Osteocyte (in vitro differentiated cells): ENCODE results near the gene TKFC. TPM values are rescaled to one million over a fixed set of nuclear protein-coding genes. Genes with fewer than 3 reads are reported as not detected.

Experiments
- DNase-seq: peaks from one replicate; pipeline ENCODE4 v3.0.0; 2021; ENCODE audit warnings: mixed read lengths; ENCODE audit not compliant: unreplicated experiment; ENCODE audit errors: extremely low spot score
- H3K27ac Mint-ChIP-seq: one replicate; pipeline ENCODE4 v1.8.0; 2021; ENCODE audit warnings: mild to moderate bottlenecking, mixed read lengths; ENCODE audit not compliant: unreplicated experiment
- H3K27me3 Mint-ChIP-seq: one replicate; pipeline ENCODE4 v1.8.0; 2021; ENCODE audit warnings: mixed read lengths; ENCODE audit not compliant: unreplicated experiment
- H3K36me3 Mint-ChIP-seq: one replicate; pipeline ENCODE4 v1.8.0; 2021; ENCODE audit warnings: mixed read lengths; ENCODE audit not compliant: unreplicated experiment
- H3K4me1 Mint-ChIP-seq: one replicate; pipeline ENCODE4 v1.8.0; 2021; ENCODE audit warnings: mixed read lengths; ENCODE audit not compliant: unreplicated experiment
- H3K4me3 Mint-ChIP-seq: one replicate; pipeline ENCODE4 v1.8.0; 2021; ENCODE audit warnings: mild to moderate bottlenecking, moderate library complexity, mixed read lengths; ENCODE audit not compliant: unreplicated experiment
- H3K9me3 Mint-ChIP-seq: one replicate; pipeline ENCODE4 v1.8.0; 2021; ENCODE audit warnings: mixed read lengths; ENCODE audit not compliant: unreplicated experiment
- CTCF ChIP-seq: fragments of 200-600 bp; sonication (generic); IDR thresholded peaks from 2 replicates; pipeline ENCODE4 v1.5.0; 2021; ENCODE audit warnings: antibody characterized with exemption, mild to moderate bottlenecking, moderate library complexity
- total RNA-seq: library from RNA; stranded (reverse); gene quantifications from 2 replicates; pipeline ENCODE4 v1.2.1, GENCODE V29; 2021

TKFC gene
- total RNA-seq, 1 donor from 2014 or later, result 41.7 TPM

- Mint-ChIP-seq H3K27me3 (no peaks in the 10 kb centered on the region), H3K4me1 (no peaks in the 10 kb centered on the region), H3K27ac (no peak overlapping the region), H3K4me3 (no peak overlapping the region), H3K9me3 (no peaks in the 10 kb centered on the region), H3K36me3 (peaks cover 16% of the 10 kb centered on the region)
- no peak for DNase-seq
- TF ChIP-seq CTCF, result no peak
Measured at GRCh38 chr11:61350803-61351202, 17.8 kb downstream of the TKFC start.

GRCh38 chr11:61352038-61352437 lies 19.0 kb downstream of the TKFC start:
- Mint-ChIP-seq H3K9me3 (no peaks in the 10 kb centered on the region), H3K4me3 (no peak overlapping the region), H3K4me1 (no peaks in the 10 kb centered on the region), H3K27ac (no peak overlapping the region), H3K36me3 (peaks cover 16% of the 10 kb centered on the region), H3K27me3 (no peaks in the 10 kb centered on the region)
- DNase-seq, result no peak
- no peak for TF ChIP-seq CTCF

GRCh38 chr11:61353131-61354067 lies 20.4 kb downstream of the TKFC start:
- no peak for DNase-seq
- no peak overlapping the region for H3K27ac Mint-ChIP-seq

GRCh38 chr11:61354208-61354607 lies 21.2 kb downstream of the TKFC start:
- H3K36me3 Mint-ChIP-seq, result peaks cover 16% of the 10 kb centered on the region
- no peak overlapping the region for H3K4me3 Mint-ChIP-seq
- H3K4me1 Mint-ChIP-seq, result no peaks in the 10 kb centered on the region

More at GRCh38 chr11:61353131-61354067, 20.4 kb downstream of the TKFC start:
- no peaks in the 10 kb centered on the region for H3K9me3 Mint-ChIP-seq
- H3K36me3 Mint-ChIP-seq, result peaks cover 16% of the 10 kb centered on the region
- TF ChIP-seq CTCF, result no peak
- H3K4me3 Mint-ChIP-seq, result no peak overlapping the region
- no peaks in the 10 kb centered on the region for H3K4me1 Mint-ChIP-seq
- H3K27me3 Mint-ChIP-seq, result no peaks in the 10 kb centered on the region

More at GRCh38 chr11:61354208-61354607, 21.2 kb downstream of the TKFC start:
- Mint-ChIP-seq H3K27ac (no peak overlapping the region), H3K9me3 (no peaks in the 10 kb centered on the region), H3K27me3 (no peaks in the 10 kb centered on the region)
- DNase-seq, result no peak
- TF ChIP-seq CTCF, result no peak
